NCI-H2081 (cell line): ENCODE data around the gene KCNQ5.

Experiments used
- DNase-seq, 2 experiments: peaks; one replicate each; lab custom pipeline; 2025; lab: John Stamatoyannopoulos, UW

Gene KCNQ5

DNA sequence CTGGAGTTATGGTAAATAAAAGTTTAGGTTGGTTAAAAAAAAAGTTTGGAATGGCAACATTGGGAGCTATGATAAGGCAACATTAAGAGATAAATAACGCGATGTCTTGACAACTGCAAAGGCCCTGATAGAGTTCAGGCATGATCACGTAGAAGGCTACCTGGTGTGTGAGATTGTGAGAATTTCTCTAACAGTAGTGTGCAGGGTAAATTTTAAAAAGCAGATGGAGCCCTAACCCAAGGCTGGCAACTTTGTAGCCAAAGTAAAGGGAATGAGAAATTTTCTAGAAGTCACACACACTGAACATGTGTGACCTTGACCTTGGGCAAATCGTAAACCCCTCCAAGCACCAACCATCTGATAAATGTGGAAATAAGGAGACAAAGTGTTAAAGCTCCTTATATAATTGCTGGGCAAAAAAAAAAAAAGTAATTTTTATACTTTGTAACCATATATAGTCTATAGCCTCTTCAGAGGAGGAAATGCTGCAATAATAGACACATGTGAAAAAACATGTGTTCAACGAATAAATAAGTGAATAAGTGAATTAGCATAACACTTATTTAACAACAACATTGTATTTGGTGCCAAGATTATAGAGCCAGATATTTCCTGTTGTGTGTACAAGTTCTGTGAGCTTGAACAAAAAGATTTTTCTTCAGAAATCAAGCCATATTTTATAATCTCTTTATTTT, 18.2 kb downstream of the KCNQ5 start:
- DNase-seq = no peak

DNA sequence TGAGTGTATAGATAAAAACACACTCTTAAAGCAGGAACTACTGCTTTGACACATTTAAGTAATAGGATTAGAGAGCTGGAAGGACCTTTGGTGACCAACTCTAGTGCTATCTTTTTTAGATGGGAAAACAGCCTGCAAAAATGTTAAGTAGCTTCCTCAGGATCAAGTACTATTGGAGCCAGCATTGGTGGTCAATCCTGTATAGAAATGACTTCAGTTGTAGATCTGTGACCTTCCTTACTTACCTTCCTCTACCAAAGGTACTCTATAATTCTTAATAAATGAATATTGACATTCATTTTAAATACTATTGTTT, 18.7 kb downstream of the KCNQ5 start:
- DNase-seq = no peak

DNA sequence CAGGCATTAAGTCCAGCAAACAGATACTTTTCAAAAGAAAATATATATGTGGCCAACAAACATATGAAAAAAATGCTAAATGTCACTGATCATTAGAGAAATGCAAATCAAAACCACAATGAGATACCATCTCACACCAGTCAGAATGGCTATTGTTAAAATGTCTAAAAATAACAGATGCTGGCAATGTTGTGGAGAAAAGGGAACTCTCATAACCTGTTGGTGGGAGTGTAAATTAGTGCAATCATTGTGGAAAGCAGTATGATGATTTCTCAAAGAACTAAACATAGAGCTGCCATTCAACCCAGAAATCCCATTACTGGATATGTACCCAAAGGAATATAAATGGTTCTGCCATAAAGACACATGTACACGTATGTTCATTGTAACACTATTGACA, 20.6 kb downstream of the KCNQ5 start:
- DNase-seq = no peak

DNA sequence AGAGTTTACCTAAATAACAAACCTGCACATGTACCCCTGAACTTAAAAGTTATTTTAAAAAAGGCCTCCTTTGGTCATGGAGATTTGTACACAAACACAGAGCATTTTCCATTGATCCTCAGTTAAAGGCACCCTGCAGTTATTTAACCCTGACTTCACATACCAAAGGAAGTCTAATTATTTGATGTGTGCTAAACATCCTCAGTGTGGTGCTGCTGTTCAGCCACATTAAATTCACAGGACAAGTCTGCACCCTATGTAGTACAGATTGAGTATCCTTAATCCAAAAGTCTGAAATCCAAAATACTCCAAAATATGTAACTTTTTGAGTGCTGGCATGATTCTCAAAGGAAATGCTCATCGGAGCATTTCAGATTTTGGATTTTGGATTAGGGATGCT, 21.4 kb downstream of the KCNQ5 start:
- DNase-seq = no peak

DNA sequence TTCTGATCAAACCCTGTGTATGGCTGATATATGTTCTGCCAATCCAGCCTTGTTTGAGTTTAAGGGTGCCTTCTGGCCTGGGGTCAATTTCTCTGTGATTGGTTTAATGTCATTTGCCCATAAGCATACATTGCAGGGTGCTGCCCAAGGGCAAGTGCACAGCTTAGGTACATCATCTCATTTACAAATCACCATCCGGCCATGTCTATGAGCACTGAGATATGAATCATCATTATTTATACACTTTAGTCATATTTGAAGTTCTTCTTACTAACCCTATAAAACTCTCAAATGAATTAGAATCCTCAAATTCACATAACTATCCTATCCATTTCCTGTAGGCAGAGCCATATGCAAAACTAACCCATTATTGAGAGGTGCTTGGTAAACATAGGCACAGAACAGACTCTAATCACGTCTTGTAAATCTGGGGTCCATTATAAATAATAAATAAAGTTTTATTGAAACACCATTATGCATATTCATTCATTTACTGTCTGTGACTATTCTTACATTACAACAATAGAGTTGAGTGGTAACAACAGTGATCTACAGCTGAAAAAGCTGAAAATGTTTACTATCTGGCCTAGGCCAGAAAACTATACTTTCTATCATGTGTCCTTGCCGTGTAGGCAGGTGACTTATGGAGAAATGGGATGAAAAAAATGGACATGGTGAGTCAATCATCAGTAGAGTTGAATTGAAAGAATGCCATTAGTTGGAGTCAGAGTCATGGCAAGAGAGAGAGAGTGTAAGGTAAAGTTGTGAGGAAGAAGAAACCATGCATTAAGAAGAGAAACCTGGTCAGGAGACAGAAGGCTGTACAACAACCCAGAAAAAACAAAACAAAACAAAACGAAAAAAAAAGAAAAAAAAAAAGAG, 25.0 kb downstream of the KCNQ5 start:
- DNase-seq = no peak

DNA sequence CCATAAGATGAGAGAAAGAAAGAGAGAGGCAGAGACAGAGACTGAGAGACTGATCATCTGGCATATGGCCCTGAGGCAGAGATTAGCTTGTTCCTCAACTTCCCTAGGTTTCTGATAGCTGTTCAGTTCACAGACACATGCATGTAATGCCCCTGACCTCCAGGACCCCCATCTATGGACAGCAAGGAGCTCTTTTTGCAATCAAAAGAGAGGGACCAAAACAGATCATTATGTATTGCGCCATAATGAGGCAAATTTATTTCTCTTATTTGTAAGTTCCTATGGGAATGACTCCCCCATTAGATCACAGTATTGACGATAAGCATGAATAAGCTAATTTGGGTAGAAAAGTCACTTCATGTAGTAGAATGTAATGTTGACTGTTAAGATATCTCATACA, 25.6 kb downstream of the KCNQ5 start:
- DNase-seq = no peak

DNA sequence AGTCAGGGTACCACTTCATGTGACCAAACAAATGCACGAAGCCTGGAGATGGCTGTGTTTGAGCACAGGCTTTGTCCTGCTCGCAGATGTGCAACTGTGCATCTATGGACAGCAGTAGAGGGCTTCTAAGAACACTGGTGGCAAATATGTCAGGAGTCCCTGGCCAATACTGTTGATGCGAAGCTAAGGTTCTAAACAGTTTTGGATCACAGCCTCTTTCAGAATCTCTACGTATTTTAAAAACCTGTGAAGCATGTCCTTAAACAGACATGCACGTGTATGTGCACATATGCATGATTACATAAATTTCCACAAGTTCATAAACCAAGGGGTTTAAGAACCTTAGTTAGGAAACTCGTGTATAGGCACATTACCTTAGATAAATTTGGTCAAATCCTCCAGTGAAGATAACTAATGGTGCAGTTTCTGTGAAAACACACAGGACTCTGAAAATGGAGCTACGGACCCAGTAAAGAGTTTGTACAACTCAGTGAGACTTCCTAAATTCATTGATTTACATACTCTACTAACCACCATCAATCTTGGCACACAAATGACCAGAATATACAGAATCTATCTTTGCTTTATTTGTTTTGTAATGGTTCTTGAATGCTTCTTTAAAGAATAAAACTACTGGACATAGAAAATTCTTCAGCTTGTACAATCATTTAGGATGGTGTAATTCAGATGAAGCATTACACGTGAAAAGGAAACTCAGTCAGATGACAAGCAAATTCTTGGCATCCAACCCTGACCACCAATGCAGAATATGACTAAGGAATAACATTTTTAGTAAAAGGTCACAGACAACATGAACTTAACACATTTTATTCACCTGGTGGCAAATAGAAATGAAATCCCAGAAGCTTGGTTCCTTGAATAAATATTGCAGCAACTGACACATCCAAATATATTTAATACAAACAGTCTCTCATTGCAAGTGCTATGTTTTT, 27.4 kb downstream of the KCNQ5 start:
- DNase-seq = no peak

DNA sequence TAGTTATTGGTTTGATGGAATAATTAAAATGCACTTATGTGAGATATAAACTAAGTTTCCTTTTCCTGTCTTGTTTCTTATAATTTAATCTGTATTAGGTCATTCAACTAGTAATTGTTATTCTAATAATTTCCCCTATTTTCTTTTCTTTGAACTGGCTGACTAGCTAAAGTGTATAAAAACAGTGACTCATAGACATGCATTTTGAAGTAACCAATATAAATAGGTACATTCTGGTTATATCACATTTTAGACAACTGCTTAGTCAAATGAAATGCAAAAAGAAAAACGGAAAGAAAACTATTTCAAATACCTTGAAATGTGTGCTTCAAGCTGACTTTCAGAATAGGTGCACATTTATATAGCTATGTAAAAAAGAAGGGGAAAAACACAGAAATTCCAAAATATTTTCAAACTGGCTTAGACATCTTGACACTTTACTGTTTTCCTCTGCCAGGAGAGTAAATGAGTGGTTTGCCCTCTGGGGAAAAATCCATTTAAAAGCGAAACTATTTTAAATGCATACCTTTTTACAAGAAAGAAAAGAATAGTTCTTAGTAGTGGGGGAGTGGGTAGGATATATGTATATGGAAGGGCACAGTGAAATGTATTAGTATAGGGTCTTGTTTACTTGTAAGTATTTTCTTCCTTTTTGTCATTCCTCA, 28.3 kb downstream of the KCNQ5 start:
- no peak for DNase-seq

DNA sequence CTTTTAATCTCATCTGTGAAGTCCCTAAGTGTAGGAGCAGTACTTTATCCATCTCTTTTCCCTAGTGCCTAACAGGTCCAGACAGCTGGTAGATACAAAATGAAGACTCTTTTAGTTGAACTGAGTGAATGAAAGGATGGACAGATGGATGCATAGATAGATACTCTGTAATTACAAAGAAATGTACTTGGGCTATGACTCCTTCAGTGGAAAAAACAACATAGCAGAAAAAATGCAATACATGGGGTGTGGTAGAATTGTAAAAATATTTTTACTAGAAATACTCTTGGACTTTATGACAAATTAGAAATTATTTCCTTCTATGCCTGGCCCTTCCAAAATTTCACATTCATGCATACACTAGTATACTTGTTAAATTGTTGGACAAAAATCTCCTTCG, 29.3 kb downstream of the KCNQ5 start:
- no peak for DNase-seq

DNA sequence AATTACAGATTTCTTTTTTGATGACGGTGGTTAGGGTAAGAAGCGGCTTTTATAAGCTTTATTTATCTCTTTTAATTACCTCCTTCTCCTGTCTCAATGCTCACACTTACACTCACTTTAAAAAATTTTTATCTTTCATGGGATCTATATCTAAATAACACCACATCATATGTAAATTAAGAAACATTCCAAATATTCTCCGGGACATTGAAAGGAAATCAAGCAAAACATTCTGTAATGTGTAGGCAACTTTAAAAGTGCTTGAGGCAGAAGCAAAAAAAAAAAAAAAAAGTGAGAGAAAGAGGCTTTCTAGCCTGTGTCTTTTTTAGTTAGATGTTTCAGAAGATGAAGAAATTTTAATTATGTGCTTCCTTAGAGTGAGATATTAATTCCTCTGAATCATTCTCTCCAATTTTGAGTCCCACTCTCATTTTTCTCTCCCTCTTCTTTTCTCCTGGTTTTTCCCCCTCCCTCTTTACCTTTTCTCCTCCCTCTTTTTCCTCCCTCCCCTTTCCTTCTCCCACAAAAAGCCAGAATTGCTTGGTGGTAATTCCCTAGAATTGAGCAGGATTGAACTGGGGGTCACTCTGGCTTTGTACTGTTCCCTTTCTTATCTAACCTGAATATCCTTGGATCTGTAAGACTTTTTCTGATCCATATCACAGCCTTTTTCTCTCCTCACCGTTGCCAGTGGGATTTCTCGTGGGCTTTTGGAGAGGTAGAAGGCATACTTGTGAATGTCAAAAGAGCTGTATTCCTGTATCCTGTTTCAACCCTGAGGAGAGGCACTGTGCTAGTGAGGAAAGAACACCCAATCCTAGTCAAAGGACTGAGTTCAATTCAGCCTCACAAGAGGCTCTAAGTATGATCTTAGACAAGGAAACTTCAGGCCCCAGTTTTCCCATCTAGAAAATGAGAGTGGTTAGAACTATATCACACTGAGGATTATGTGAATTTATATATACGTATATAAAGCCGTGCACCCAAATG, 30.4 kb downstream of the KCNQ5 start:
- DNase-seq = no peak

DNA sequence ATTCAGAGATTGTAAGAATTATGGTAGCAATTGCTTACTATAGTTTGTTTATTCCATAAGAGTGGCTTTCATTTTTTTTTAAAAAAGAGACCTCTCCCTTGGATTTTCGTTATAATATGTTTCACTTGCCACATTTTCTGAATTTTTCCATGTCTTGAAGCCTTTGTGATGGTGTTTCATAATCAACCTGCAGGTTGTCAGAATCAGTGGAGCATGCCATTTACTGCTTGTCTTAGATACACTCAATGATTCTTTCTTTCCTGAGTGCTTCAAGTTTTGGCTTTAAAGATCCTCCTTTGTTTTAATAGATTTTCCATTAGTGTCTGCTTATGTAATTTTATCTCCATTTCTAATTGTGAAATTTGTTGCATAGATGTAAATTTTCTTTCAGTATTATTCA, 31.2 kb downstream of the KCNQ5 start:
- DNase-seq = no peak

DNA sequence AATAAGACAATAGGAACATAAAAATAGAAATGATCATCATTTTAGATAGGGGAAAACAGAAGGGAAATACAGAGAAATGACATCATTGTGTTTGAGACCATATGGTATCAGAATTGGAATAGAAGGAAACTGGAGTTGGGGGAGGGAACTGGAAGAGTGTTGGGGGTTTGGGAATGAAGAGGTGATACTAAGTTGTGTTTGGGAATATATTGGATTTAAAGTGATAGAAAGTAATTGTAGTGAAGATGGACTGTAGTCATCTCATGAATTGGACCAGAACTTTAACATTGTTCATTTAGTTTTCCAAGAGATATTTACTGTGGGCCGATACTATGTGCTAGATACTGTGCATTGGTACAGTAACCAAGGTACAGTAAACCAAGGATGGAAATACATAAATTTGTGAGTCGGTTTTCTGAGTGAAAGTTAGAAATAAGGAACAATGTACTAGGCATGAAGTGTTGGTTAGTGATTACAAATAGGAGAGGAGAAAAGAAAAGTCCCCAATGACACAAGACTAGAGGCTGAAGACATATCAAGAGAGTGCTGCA, 32.3 kb downstream of the KCNQ5 start:
- DNase-seq = no peak

DNA sequence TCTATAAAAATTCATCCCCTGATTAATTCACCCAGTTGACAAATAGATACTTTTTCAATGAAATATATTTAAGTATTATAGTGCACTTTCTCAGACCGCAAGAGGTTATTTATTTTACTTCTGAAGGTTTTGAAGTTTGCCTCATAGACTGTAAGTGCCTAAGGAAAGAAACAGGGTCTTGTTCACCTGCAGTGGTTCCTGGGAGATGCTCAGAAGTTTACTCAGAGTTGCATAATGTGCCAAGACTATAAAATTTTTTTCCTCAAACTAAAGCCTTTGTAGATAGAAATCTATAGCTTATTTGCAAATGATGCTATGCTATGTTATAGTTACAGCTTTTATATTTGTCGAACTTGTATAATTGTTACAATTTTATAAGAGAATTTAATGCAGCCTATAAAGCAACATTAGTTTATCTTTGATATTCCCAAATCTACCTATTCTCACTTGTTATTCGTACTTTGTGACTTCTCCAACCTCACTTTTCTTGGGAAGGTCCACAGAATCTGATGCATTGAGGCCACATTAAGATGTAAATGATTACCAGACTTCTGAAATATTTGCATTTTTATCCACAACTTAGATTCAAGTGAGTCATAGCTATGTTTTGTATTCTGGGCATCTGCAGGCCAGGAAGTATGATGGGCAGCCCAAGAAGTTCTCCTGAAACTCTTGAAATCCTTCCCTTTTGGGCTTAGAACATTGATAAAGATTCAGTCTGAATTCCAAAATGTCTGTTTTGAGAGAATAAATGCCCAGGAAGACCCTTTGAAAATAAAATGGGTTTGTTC, 35.7 kb downstream of the KCNQ5 start:
- no peak for DNase-seq

DNA sequence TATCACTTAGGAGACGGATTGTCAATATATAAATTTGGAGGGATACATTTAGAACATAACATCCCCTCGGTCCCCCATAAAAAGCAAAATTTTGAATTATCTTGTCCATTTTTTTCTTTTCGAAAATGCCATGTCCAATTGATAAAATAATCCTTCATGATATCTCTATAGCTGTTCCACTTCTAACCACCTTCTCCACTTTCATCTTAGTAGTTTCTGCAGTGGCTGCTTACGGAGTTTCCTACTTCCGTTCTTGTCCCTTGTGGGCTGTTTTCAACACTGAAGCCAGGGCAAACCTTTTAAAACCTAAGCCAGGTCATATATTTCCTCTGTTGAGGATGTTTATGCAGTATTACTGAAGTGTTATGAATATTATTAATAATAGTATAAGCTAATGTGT, 37.9 kb downstream of the KCNQ5 start:
- DNase-seq = no peak

DNA sequence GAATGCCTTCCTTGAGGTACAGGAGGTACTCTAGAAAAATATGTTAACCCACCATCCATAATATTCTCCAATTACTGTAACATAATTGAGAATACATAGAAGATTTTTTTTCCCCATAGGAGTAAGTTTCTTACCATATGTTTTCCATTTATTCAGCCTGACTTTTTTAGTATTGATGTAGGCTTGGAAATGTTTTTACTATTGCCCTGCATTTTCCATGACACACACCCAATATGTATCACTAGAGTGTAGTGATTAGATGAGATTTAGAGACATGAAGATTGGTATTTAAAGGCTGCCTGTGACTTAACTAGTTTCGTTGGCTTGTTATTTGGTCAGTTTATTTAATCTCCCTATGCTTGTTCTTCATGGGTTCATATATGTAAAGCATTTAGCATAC, 39.5 kb downstream of the KCNQ5 start:
- no peak for DNase-seq

DNA sequence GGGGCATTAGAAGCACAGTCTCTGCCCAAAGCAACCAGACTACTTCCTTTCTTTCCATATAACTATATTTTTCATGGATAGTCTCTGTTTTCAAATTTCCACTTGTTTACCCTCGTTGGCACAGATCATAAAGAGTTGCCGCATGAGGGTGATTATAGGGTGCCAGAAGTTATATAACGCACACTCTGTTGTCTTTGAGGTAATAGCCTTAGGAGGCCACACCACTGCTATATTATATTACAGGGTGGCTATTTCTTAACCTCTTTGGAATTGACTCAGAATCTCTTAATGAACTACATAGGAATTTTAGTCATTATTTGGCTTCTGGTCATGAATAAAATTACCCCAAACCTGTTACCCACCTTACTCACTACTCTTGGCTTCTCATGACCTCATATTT, 43.7 kb downstream of the KCNQ5 start:
- peak in 1 of 2 experiments; percentile 11 for DNase-seq

DNA sequence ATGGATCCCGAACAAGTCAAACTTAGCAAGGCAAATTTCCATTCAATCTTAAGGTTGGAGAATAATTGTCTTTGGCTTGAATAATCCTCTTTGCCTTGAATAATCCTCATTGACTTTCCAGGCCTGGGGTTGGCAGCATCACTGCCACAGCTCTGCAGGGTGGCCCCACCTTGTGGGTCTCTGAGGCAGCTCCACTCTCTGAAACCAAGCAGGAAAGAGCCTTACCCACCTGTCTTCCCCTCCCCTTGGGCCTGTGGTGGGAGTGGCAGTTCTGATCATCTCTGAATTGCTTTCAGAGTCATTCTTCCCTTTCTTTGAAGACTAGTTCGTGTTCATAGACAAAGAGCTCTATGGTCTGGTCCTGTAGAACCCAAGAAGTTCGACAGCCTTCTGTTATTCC, 47.5 kb downstream of the KCNQ5 start:
- DNase-seq = no peak

DNA sequence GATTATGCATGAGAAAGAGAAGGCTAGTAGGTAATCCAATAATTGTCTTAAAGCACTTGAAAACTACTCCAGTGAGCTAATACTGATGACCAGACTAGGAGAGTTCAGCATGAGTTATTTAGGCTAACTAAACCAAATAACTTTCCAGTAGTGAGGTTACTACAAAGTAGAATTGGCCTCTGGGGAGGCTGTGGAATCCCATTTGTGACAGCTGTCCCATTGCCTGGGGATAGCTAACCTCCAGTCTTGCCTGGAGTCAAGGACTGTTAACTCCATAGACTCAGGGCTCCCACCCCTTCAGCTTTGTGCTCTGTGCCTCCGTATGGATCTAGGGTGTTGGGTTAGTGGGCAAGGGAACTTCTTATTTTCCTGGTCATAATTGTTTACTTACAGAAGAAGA, 51.0 kb downstream of the KCNQ5 start:
- DNase-seq = no peak

DNA sequence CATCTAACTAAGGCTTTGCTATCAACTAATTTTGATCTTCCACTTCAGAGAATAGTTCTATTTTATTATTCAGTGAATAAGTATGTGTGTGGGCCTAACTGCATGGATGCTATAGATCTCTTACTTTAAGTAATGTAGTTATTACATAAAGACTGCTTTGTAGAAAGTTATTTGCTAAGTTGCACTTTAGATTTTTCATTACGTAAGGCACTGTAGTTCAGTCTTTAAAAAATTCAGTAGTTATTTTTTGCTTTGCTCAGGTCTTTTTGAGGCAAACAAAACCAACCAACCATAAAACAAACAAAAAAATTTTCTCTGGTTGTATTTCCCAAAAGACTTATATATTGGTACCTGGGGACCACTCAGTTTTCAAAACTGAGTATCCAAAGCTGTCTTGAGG, 53.0 kb downstream of the KCNQ5 start:
- no peak for DNase-seq

DNA sequence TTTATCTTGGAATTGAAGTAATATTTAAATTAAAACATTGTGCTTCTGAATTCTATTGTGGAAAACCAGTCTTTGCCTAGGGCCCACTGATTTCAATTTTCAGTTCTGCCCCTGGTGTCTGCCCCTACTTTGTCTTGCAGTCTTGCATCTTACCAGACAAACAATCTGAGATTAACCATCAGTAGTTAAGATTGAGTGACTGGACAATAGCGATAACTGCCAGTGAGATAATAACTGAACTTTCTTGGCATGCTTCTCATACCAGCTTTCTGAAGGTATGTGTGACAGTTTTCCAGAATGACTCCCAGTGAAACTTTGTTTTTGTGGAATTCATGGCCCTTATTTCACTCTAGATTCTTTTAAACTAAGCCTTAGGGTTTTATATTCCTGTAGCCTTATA, 53.5 kb downstream of the KCNQ5 start:
- no peak for DNase-seq
